ENCODE measurements around the gene AIFM1.

- TF ChIP-seq CTCF (IDR thresholded peaks at IDR 0.05) (no peak), POLR2A (IDR thresholded peaks at IDR 0.05) (no peak)
Observed at GRCh38 chrX:130163398-130163797, 2.2 kb downstream of the AIFM1 start.

All from body of pancreas (tissue), 4 donors.